ENCODE measurements around the gene SPTB.

- TF ChIP-seq, protein P1, sequence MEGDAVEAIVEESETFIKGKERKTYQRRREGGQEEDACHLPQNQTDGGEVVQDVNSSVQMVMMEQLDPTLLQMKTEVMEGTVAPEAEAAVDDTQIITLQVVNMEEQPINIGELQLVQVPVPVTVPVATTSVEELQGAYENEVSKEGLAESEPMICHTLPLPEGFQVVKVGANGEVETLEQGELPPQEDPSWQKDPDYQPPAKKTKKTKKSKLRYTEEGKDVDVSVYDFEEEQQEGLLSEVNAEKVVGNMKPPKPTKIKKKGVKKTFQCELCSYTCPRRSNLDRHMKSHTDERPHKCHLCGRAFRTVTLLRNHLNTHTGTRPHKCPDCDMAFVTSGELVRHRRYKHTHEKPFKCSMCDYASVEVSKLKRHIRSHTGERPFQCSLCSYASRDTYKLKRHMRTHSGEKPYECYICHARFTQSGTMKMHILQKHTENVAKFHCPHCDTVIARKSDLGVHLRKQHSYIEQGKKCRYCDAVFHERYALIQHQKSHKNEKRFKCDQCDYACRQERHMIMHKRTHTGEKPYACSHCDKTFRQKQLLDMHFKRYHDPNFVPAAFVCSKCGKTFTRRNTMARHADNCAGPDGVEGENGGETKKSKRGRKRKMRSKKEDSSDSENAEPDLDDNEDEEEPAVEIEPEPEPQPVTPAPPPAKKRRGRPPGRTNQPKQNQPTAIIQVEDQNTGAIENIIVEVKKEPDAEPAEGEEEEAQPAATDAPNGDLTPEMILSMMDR (IDR thresholded peaks at IDR 0.05; ENCODE audit: low read depth, low read length), result no peak
- no peak for TF ChIP-seq EZH2phosphoT487 (IDR thresholded peaks at IDR 0.05; ENCODE audit: low read depth)
Measured at GRCh38 chr14:64753999-64754398, 125.7 kb downstream of the SPTB start.
